H9 (cell line): Measurements from ENCODE around the gene PPP1R14B. TPM values are rescaled to one million over a fixed set of nuclear protein-coding genes. Genes with fewer than 3 reads are reported as not detected.

Source experiments
- DNase-seq: peaks from one replicate; pipeline ENCODE4 v3.0.0-alpha.2; 2017
- H2AFZ ChIP-seq: one replicate; pipeline ENCODE4 v1.6.1; 2013; ENCODE audit warnings: mild to moderate bottlenecking, low read length, control low read depth, moderate library complexity
- H2AK5ac ChIP-seq: 2 replicates; pipeline ENCODE4 v1.6.1; 2013; ENCODE audit warnings: low read length, control low read depth, mixed read lengths; ENCODE audit not compliant: insufficient read length
- H2BK120ac ChIP-seq: one replicate; pipeline ENCODE4 v1.6.1; 2013; ENCODE audit warnings: low read depth, mild to moderate bottlenecking, low read length, control low read depth, inconsistent platforms; ENCODE audit not compliant: poor library complexity, severe bottlenecking
- H2BK12ac ChIP-seq: 2 replicates; pipeline ENCODE4 v1.6.1; 2013; ENCODE audit warnings: low read length, control low read depth, mixed read lengths, low read depth; ENCODE audit not compliant: insufficient read length
- H2BK15ac ChIP-seq: 2 replicates; pipeline ENCODE4 v1.6.1; 2013; ENCODE audit warnings: low read depth, low read length, control low read depth
- H2BK20ac ChIP-seq: one replicate; pipeline ENCODE4 v1.6.1; 2013; ENCODE audit warnings: low read depth, mild to moderate bottlenecking, low read length, control low read depth, inconsistent platforms; ENCODE audit not compliant: poor library complexity, severe bottlenecking
- H2BK5ac ChIP-seq: 2 replicates; pipeline ENCODE4 v1.6.1; 2013; ENCODE audit warnings: low read length, control low read depth, mixed read lengths; ENCODE audit not compliant: insufficient read length
- H3K14ac ChIP-seq: 2 replicates; pipeline ENCODE4 v1.6.1; 2013; ENCODE audit warnings: low read length, control low read depth; ENCODE audit not compliant: insufficient read depth
- H3K18ac ChIP-seq: 2 replicates; pipeline ENCODE4 v1.6.1; 2013; ENCODE audit warnings: low read depth, mild to moderate bottlenecking, mixed read lengths, low read length, control low read depth; ENCODE audit not compliant: insufficient read length
- H3K23ac ChIP-seq: 2 replicates; pipeline ENCODE4 v1.6.1; 2013; ENCODE audit warnings: low read length, control low read depth, mixed read lengths, low read depth; ENCODE audit not compliant: insufficient read length
- H3K23me2 ChIP-seq: 2 replicates; pipeline ENCODE4 v1.6.1; 2013; ENCODE audit warnings: low read depth, mild to moderate bottlenecking, mixed read lengths, low read length, control low read depth; ENCODE audit not compliant: insufficient read length, poor library complexity, severe bottlenecking
- H3K27ac ChIP-seq: 2 replicates; pipeline ENCODE4 v1.5.1; 2013; ENCODE audit warnings: low read length, control low read depth, mixed read lengths, low read depth; ENCODE audit not compliant: insufficient read length
- H3K27me3 ChIP-seq: 2 replicates; pipeline ENCODE4 v1.6.1; 2013; ENCODE audit warnings: low read length, control low read depth, inconsistent platforms; ENCODE audit not compliant: insufficient read depth
- H3K4ac ChIP-seq: 2 replicates; pipeline ENCODE4 v1.6.1; 2013; ENCODE audit warnings: low read depth, mild to moderate bottlenecking, control low read depth, inconsistent platforms, low read length, moderate library complexity
- H3K4me1 ChIP-seq: 2 replicates; pipeline ENCODE4 v1.6.1; 2013; ENCODE audit warnings: low read length, control low read depth, inconsistent platforms; ENCODE audit not compliant: insufficient read depth
- H3K4me2 ChIP-seq: 2 replicates; pipeline ENCODE4 v1.6.1; 2013; ENCODE audit warnings: low read length, control low read depth, mixed read lengths; ENCODE audit not compliant: insufficient read length, insufficient read depth
- H3K56ac ChIP-seq: 2 replicates; pipeline ENCODE4 v1.6.1; 2013; ENCODE audit warnings: low read depth, mild to moderate bottlenecking, mixed read lengths, low read length, control low read depth; ENCODE audit not compliant: insufficient read length
- H3K79me1 ChIP-seq: 2 replicates; pipeline ENCODE4 v1.6.1; 2013; ENCODE audit warnings: low read depth, mild to moderate bottlenecking, moderate library complexity, low read length, control low read depth, inconsistent platforms; ENCODE audit not compliant: insufficient read depth, poor library complexity, severe bottlenecking
- H3K79me2 ChIP-seq: 2 replicates; pipeline ENCODE4 v1.6.1; 2013; ENCODE audit warnings: low read length, control low read depth, inconsistent platforms; ENCODE audit not compliant: insufficient read depth
- H3K9ac ChIP-seq: 2 replicates; pipeline ENCODE4 v1.6.1; 2013; ENCODE audit warnings: low read length, control low read depth, mixed read lengths; ENCODE audit not compliant: insufficient read length; ENCODE audit errors: extremely low read depth
- H3K9me3 ChIP-seq: one replicate; pipeline ENCODE4 v1.6.1; 2013; ENCODE audit warnings: low read depth, low read length, inconsistent platforms; ENCODE audit not compliant: control insufficient read depth
- H3T11ph ChIP-seq: one replicate; pipeline ENCODE4 v1.6.1; 2013; ENCODE audit warnings: mild to moderate bottlenecking, low read length, control low read depth, inconsistent platforms
- H4K20me1 ChIP-seq: one replicate; pipeline ENCODE4 v1.6.1; 2013; ENCODE audit not compliant: control insufficient read depth, insufficient read length, insufficient read depth
- H4K5ac ChIP-seq: 2 replicates; pipeline ENCODE4 v1.6.1; 2013; ENCODE audit warnings: low read depth, mild to moderate bottlenecking, mixed read lengths, low read length, control low read depth; ENCODE audit not compliant: insufficient read length
- H4K8ac ChIP-seq: replicated peaks from 2 replicates; pipeline ENCODE4 v1.6.1; 2013; ENCODE audit warnings: low read length, control low read depth, mixed read lengths, low read depth; ENCODE audit not compliant: insufficient read length
- H4K91ac ChIP-seq: 2 replicates; pipeline ENCODE4 v1.6.1; 2013; ENCODE audit warnings: low read depth, mild to moderate bottlenecking, moderate library complexity, mixed read lengths, low read length, control low read depth; ENCODE audit not compliant: insufficient read length
- H3K27ac Mint-ChIP-seq, 3 experiments: 2 replicates in 2 of 3; 3 replicates in 1 of 3; pipeline ENCODE4 v1.8.0; 2020 to 2021; ENCODE audit warnings: mixed read lengths in 3 of 3, mild to moderate bottlenecking in 1 of 3, moderate library complexity in 1 of 3
- H3K27me3 Mint-ChIP-seq: 2 replicates; pipeline ENCODE4 v1.8.0; 2021; ENCODE audit warnings: low read depth, mild to moderate bottlenecking, moderate library complexity, mixed read lengths
- H3K36me3 Mint-ChIP-seq, 3 experiments: 2 replicates in 2 of 3; 3 replicates in 1 of 3; pipeline ENCODE4 v1.8.0; 2020 to 2021; ENCODE audit warnings: low read depth in 3 of 3, mixed read lengths in 3 of 3; ENCODE audit not compliant: insufficient read depth in 1 of 3
- H3K4me1 Mint-ChIP-seq, 2 experiments: 2 replicates each; pipeline ENCODE4 v1.8.0; 2020; ENCODE audit warnings: mixed read lengths in 2 of 2
- H3K4me3 Mint-ChIP-seq, 2 experiments: 2 replicates in 1 of 2; 3 replicates in 1 of 2; pipeline ENCODE4 v1.8.0; 2020 to 2021; ENCODE audit warnings: mild to moderate bottlenecking in 2 of 2, mixed read lengths in 2 of 2, moderate library complexity in 1 of 2
- H3K9me3 Mint-ChIP-seq, 2 experiments: 2 replicates in 1 of 2; 3 replicates in 1 of 2; pipeline ENCODE4 v1.8.0; 2020; ENCODE audit warnings: mild to moderate bottlenecking in 2 of 2, mixed read lengths in 2 of 2, moderate library complexity in 1 of 2
- WGBS: extraction: QIAGEN DNeasy Blood & Tissue Kit; methylation state at CpG from one replicate; pipeline ENCODE4 v1.1.7; 2013; ENCODE audit warnings: missing lambda C conversion rate, low lambda C conversion rate, mixed read lengths; ENCODE audit not compliant: insufficient read length; ENCODE audit errors: extremely low coverage; 5-methylcytosine and 5-hydroxymethylcytosine counted together
- total RNA-seq: library from RNA; stranded (reverse); gene quantifications from 2 replicates; pipeline ENCODE4 v1.2.1, GENCODE V29; 2021
- TF ChIP-seq, protein P1 (sequence below): fragments of 200-600 bp; sonication (generic); conservative IDR thresholded peaks from 3 replicates; pipeline ENCODE4 v1.8.0; 2021; ENCODE audit warnings: antibody characterized with exemption, mild to moderate bottlenecking

Gene PPP1R14B
- total RNA-seq, 1 experiment from 2014 or later, result 358 TPM

- Mint-ChIP-seq H3K9me3 (no peaks in the 10 kb centered on the region), H3K36me3 (peaks cover 71 to 93% (median 92%) of the 10 kb centered on the region in 3 experiments; a peak in 6 of 7 replicates), H3K4me1 (no peaks in the 10 kb centered on the region), H3K27ac (no peak overlapping the region), H3K4me3 (no peak overlapping the region), H3K27me3 (no peaks in the 10 kb centered on the region)
- no peaks in the 10 kb centered on the region for H3K9me3 ChIP-seq
- no peak overlapping the region for H2BK12ac ChIP-seq
- H2AFZ ChIP-seq, result no peak overlapping the region
- H3K9ac ChIP-seq, result no peak overlapping the region
- H2BK15ac ChIP-seq, result no peak overlapping the region
- H2BK120ac ChIP-seq, result no peak overlapping the region
- TF ChIP-seq, protein P1, sequence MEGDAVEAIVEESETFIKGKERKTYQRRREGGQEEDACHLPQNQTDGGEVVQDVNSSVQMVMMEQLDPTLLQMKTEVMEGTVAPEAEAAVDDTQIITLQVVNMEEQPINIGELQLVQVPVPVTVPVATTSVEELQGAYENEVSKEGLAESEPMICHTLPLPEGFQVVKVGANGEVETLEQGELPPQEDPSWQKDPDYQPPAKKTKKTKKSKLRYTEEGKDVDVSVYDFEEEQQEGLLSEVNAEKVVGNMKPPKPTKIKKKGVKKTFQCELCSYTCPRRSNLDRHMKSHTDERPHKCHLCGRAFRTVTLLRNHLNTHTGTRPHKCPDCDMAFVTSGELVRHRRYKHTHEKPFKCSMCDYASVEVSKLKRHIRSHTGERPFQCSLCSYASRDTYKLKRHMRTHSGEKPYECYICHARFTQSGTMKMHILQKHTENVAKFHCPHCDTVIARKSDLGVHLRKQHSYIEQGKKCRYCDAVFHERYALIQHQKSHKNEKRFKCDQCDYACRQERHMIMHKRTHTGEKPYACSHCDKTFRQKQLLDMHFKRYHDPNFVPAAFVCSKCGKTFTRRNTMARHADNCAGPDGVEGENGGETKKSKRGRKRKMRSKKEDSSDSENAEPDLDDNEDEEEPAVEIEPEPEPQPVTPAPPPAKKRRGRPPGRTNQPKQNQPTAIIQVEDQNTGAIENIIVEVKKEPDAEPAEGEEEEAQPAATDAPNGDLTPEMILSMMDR, result no peak
- WGBS, result no CpG with 5 or more reads among the region's 9 CpGs
- no peak overlapping the region for H2AK5ac ChIP-seq
- no peak overlapping the region for H3K4me2 ChIP-seq
- no peak overlapping the region for H2BK5ac ChIP-seq
- H3K27me3 ChIP-seq, result no peaks in the 10 kb centered on the region
- no peak overlapping the region for H4K8ac ChIP-seq
- H3K79me2 ChIP-seq, result peaks cover 1% of the 10 kb centered on the region; the same call in 1 of the 2 replicates
- H3K23me2 ChIP-seq, result no peaks in the 10 kb centered on the region
- no peak overlapping the region for H3K18ac ChIP-seq
- no peak overlapping the region for H3K27ac ChIP-seq
- no peak overlapping the region for H3K56ac ChIP-seq
- H3K23ac ChIP-seq, result no peak overlapping the region
- no peak for DNase-seq
- H3K4ac ChIP-seq, result no peak overlapping the region
- peaks cover 3% of the 10 kb centered on the region for H4K20me1 ChIP-seq
- H3K4me1 ChIP-seq, result no peaks in the 10 kb centered on the region
- no peak overlapping the region for H3K14ac ChIP-seq
- H4K91ac ChIP-seq, result no peak overlapping the region
- H3K79me1 ChIP-seq, result no peaks in the 10 kb centered on the region
- no peak overlapping the region for H4K5ac ChIP-seq
- H2BK20ac ChIP-seq, result no peak overlapping the region
- no peak overlapping the region for H3T11ph ChIP-seq
Observed at GRCh38 chr11:64196626-64197025, 50.1 kb downstream of the PPP1R14B start.

Other genes starting within 250 kb of the PPP1R14B start
- gene FLRT1, start 211.0 kb downstream of the PPP1R14B start, total RNA-seq, result 0.24 and 0.31 TPM in 2 replicates
- 18.3 and 21.2 TPM in 2 replicates for gene MACROD1, start 80.8 kb downstream of the PPP1R14B start, total RNA-seq
- 331 and 338 TPM in 2 replicates for gene STIP1, start 60.8 kb downstream of the PPP1R14B start, total RNA-seq
- gene FERMT3, start 40.2 kb downstream of the PPP1R14B start, total RNA-seq, result 6.6 and 10.6 TPM in 2 replicates
- 31.5 and 33.6 TPM in 2 replicates for gene TRPT1, start 20.8 kb downstream of the PPP1R14B start, total RNA-seq
- 39.6 and 45.8 TPM in 2 replicates for gene NUDT22, start 20.7 kb downstream of the PPP1R14B start, total RNA-seq
- gene DNAJC4, start 16.4 kb downstream of the PPP1R14B start, total RNA-seq, result 21.0 and 24.2 TPM in 2 replicates
- 57.1 and 57.7 TPM in 2 replicates for gene VEGFB, start 12.4 kb downstream of the PPP1R14B start, total RNA-seq
- 36.5 and 41.0 TPM in 2 replicates for gene FKBP2, start 5.8 kb downstream of the PPP1R14B start, total RNA-seq
- 79.3 and 80.2 TPM in 2 replicates for gene PLCB3, start 4.6 kb upstream of the PPP1R14B start, total RNA-seq
- gene BAD, start 37.7 kb upstream of the PPP1R14B start, total RNA-seq, result 23.3 and 25.0 TPM in 2 replicates
- 39.6 and 49.7 TPM in 2 replicates for gene GPR137, start 38.9 kb upstream of the PPP1R14B start, total RNA-seq
- 0.28 and 0.31 TPM in 2 replicates for gene KCNK4, start 44.4 kb upstream of the PPP1R14B start, total RNA-seq
- gene CATSPERZ, start 53.4 kb upstream of the PPP1R14B start, total RNA-seq, result 0.92 and 1.3 TPM in 2 replicates
- gene ESRRA, start 58.6 kb upstream of the PPP1R14B start, total RNA-seq, result 42.3 and 44.0 TPM in 2 replicates
- 315 and 341 TPM in 2 replicates for gene TRMT112, start 70.6 kb upstream of the PPP1R14B start, total RNA-seq
- 225 and 228 TPM in 2 replicates for gene PRDX5, start 71.2 kb upstream of the PPP1R14B start, total RNA-seq
- 11.2 and 12.2 TPM in 2 replicates for gene CCDC88B, start 93.3 kb upstream of the PPP1R14B start, total RNA-seq
- 10.8 and 11.1 TPM in 2 replicates for gene RPS6KA4, start 112.2 kb upstream of the PPP1R14B start, total RNA-seq